Choroid plexus epithelial cell (primary cell): ENCODE data around the gene CDK17.
A peak's percentile ranks its signal among the peaks of the same experiment; 100 is the strongest.
"Not testable (repeated sequence)": the region's sequence is repeated elsewhere in the genome, so short reads cannot be mapped to it uniquely, and the experiment has no call there.

Experiments
- DNase-seq: peaks from one replicate; pipeline ENCODE4 v3.0.0-alpha.2; 2010; ENCODE audit warnings: low read depth
- H3K4me3 ChIP-seq: 2 replicates; pipeline ENCODE4 v1.5.1; 2011; ENCODE audit warnings: low read depth, mild to moderate bottlenecking, control low read depth, low read length, moderate library complexity
- TF ChIP-seq, protein P1 (sequence below): conservative IDR thresholded peaks from 2 replicates; pipeline ENCODE4 v1.5.1; 2011; ENCODE audit warnings: low read depth, mild to moderate bottlenecking, control low read depth, inconsistent platforms, low read length, moderate library complexity

Gene CDK17

DNA sequence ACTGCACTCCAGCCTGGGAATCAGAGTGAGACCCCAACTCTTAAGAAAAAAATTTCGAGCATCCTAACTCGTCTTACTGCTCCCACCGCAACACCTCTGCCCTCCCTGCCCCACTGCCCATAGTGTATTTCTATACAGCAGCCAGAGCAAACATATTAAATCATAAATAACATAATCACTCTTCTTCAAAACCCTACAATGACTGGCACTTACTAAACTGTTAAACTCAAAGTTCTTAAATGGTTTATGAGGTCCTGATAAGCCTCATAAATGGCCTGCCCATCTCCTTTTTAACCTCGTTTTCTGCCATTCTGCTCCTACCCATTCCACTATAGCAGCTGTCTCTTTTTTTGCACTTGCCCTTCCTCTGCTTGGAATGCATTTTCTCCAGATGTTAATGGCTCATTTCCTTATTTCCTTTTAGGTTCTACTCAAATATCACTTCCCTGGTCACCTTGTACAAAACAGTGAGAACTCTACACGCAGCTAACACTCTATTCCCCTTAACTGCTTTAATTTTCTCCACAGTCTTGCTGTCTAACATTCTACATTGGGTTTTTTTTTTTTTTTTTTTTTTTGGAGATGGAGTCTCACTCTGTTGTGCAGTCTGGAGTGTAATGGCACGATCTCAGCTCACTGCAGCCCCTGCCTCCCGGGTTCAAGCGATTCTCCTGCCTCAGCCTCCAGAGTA is 45.2 kb downstream of the CDK17 start:
- TF ChIP-seq, protein P1, sequence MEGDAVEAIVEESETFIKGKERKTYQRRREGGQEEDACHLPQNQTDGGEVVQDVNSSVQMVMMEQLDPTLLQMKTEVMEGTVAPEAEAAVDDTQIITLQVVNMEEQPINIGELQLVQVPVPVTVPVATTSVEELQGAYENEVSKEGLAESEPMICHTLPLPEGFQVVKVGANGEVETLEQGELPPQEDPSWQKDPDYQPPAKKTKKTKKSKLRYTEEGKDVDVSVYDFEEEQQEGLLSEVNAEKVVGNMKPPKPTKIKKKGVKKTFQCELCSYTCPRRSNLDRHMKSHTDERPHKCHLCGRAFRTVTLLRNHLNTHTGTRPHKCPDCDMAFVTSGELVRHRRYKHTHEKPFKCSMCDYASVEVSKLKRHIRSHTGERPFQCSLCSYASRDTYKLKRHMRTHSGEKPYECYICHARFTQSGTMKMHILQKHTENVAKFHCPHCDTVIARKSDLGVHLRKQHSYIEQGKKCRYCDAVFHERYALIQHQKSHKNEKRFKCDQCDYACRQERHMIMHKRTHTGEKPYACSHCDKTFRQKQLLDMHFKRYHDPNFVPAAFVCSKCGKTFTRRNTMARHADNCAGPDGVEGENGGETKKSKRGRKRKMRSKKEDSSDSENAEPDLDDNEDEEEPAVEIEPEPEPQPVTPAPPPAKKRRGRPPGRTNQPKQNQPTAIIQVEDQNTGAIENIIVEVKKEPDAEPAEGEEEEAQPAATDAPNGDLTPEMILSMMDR = no peak
- H3K4me3 ChIP-seq = no peak overlapping the region
- DNase-seq = no peak

DNA sequence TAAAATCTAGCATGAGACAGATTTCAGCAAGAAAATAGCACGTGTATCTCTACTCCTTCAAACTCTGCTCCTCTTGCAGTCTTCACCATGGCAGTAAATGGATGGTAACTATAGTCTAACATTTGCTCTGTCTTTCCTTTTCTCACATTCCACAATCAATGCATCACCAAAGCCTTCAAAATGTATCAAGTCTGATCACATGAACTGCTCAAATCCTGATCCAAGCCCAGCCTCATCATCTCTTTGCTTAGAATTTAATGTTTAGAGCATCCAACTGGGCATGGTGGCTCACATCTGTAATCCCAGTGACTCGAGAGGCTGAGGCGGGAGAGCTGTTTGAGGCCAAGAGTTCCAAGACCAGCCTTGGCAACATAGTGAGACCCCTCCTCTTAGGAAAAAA is 45.9 kb downstream of the CDK17 start:
- peak; percentile 44 for DNase-seq
- TF ChIP-seq, protein P1 = no peak
- no peak overlapping the region for H3K4me3 ChIP-seq

DNA sequence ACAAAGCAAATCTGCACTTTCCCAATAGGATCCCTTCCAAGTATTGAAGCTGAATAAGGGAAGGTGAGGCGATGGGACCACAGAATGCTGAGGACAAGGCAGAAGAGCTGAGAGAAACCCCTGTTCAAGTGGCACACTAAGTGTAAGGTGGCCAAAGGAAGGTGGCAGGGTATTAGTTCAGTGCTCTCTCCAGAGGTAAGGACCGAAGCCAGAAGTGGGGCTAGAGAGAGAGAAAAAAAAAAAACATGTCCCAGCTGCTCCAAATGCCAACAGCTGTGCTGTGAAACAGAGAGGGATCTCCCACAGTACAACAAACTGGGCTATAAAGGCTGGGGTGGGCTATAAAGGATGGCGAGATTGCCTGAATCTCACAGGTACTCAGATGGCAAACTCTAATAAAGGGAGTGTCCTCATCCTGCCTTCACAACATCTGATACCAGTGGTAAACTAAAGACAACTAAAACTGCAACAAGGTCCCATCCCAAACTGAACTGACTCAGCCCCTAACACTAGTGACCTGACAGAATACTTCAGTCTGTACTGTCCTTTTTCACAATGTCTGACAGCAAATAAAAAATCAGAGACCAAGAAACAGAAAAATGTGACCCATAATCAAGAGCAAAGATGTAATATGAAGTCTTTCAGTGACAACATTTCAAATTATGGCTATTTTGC is 47.9 kb downstream of the CDK17 start:
- TF ChIP-seq, protein P1 = no peak
- no peak overlapping the region for H3K4me3 ChIP-seq
- no peak for DNase-seq

DNA sequence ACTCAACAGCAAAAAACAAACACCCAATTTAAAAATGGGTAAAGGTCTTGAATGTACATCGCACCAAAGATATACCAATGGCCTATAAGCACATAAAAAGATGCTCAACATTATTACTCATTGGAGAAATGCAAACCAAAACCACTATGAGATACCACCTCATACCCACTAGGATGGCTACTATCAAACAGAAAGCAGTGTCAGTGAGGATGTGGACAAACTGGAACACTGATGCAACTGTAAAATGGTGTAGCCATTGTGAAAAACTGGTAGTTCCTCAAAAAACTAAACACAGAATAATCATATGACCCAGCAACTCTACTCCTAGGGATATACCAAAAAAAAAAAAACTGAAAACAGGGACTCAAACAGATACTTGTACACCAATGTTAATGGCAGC is 49.3 kb downstream of the CDK17 start:
- DNase-seq = no peak
- H3K4me3 ChIP-seq = no peak overlapping the region

DNA sequence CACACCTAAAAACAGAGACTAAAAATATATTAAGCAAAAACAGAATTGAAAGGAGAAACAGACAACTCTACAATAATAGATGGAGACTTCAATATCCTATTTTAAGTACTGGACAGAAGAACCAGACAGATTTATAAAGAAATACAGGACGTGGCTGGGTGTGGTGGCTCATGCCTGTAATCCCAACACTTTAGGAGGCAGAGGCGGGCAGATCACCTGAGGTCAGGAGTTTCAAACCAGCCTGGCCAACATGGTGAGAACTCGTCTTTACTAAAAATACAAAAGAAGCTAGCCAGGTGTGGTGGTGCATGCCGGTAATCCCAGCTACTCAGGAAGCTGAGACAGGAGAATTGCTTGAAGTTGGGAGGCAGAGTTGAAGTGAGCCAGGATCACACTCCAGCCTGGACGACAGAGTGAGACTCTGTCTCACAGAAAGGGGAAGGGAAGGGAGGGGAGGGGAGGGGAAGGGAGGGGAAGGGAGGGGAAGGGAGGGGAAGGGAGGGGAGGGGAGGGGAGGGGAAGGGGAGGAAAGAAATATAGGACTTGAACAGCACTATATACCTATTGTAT is 53.0 kb downstream of the CDK17 start:
- H3K4me3 ChIP-seq = no peak overlapping the region
- TF ChIP-seq, protein P1 = no peak
- DNase-seq = no peak

More for the DNA sequence above, 49.3 kb downstream of the CDK17 start:
- TF ChIP-seq, protein P1 = no peak

DNA sequence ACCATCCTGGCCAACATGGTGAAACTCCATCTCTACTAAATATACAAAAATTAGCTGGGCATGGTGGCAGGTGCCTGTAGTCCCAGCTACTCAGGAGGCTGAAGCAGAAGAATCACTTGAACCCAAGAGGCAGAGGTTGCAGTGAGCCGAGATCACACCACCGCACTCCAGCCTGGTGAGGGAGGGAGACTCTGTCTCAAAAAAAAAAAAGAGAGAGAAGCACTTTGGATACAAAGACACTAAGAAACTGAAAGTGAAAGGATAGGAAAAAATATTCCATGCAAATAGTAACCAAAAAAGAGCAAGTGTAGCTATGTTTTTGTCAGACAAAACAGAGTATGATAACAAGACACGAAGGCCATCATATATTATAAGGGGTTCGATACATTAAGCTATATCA is 53.5 kb downstream of the CDK17 start:
- not testable (repeated sequence) for H3K4me3 ChIP-seq
- DNase-seq = peak; percentile 33

DNA sequence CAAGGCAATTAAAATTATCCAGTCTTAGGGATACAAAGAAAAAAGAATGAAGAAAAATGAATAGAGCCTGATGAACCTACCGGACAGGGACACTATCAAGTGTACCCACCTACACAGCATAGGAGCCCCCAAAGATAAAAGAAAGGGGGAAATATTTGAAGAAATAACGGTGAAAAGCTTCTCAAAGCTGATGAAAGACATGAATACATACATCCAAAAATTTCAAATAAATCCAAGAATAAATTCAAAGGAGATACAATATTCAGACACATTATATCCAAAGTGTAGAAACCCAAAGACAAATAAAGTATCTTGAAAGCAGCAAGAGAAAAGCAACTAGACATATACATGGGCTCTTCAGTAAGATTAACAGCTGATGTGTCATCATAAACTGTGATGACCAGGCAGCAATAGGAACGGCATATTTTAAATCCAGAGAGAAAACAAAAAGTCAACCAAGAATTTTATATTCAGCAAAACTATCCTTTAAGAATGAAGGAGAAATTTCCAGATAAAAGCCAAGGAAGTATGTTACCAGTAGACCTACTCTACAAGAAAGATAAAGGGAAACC is 56.0 kb downstream of the CDK17 start:
- DNase-seq = no peak
- no peak overlapping the region for H3K4me3 ChIP-seq
- TF ChIP-seq, protein P1 = no peak
